ENCODE results near the gene S1PR3.
A peak's percentile ranks its signal among the peaks of the same experiment; 100 is the strongest.

S1PR3 gene

GRCh38 chr9:88973281-88974045, 17.8 kb upstream of the S1PR3 start:
- Histone ChIP-seq H3K4me1 (ENCODE audit: insufficient read depth, low read length) (no peaks in the 10 kb centered on the region), H3K27me3 (ENCODE audit: insufficient read depth, low read length, poor library complexity) (peaks cover 5% of the 10 kb centered on the region), H3K9ac (ENCODE audit: low read depth, low read length) (no peak overlapping the region), H3K9me3 (ENCODE audit: insufficient read depth, low read length, severe bottlenecking) (no peaks in the 10 kb centered on the region), H3K79me2 (ENCODE audit: insufficient read depth, low read length) (no peaks in the 10 kb centered on the region), H3K4me2 (ENCODE audit: insufficient read depth, low read length) (no peak overlapping the region), H2AFZ (ENCODE audit: low read depth, low read length) (no peak overlapping the region), H4K20me1 (ENCODE audit: insufficient read depth, low read length) (peaks cover 7% of the 10 kb centered on the region; the same call in 1 of the 2 replicates), H3K27ac (ENCODE audit: low read length) (no peak overlapping the region), H3K36me3 (ENCODE audit: insufficient read depth, low read length) (no peaks in the 10 kb centered on the region), H3K4me3 (ENCODE audit: low read depth in 1 of 2, low read length in 2 of 2) (no peak overlapping the region)
- TF ChIP-seq EZH2 (IDR thresholded peaks at IDR 0.05; ENCODE audit: borderline replicate concordance, low read depth, low read length, severe bottlenecking) = no peak
- TF ChIP-seq CTCF (IDR thresholded peaks at IDR 0.05; ENCODE audit: borderline replicate concordance, extremely low read depth, low read length, poor library complexity, severe bottlenecking) = no peak
- ATAC-seq (ENCODE audit: insufficient read depth, low read depth) = peak; percentile 26; the same call in 1 of the 3 replicates
- DNase-seq = no peak

GRCh38 chr9:88974641-88975040, 16.6 kb upstream of the S1PR3 start:
- Histone ChIP-seq H3K4me3 (ENCODE audit: low read depth in 1 of 2, low read length in 2 of 2) (no peak overlapping the region), H3K9me3 (ENCODE audit: insufficient read depth, low read length, severe bottlenecking) (peaks cover 1% of the 10 kb centered on the region), H3K27me3 (ENCODE audit: insufficient read depth, low read length, poor library complexity) (peaks cover 5% of the 10 kb centered on the region), H4K20me1 (ENCODE audit: insufficient read depth, low read length) (peaks cover 7% of the 10 kb centered on the region; the same call in 1 of the 2 replicates), H3K79me2 (ENCODE audit: insufficient read depth, low read length) (no peaks in the 10 kb centered on the region), H3K27ac (ENCODE audit: low read length) (no peak overlapping the region), H3K4me1 (ENCODE audit: insufficient read depth, low read length) (no peaks in the 10 kb centered on the region), H2AFZ (ENCODE audit: low read depth, low read length) (no peak overlapping the region), H3K36me3 (ENCODE audit: insufficient read depth, low read length) (no peaks in the 10 kb centered on the region), H3K9ac (ENCODE audit: low read depth, low read length) (no peak overlapping the region), H3K4me2 (ENCODE audit: insufficient read depth, low read length) (no peak overlapping the region)
- ATAC-seq (ENCODE audit: insufficient read depth, low read depth) (no peak), DNase-seq (no peak)
- TF ChIP-seq EZH2 (IDR thresholded peaks at IDR 0.05; ENCODE audit: borderline replicate concordance, low read depth, low read length, severe bottlenecking) = no peak
- TF ChIP-seq CTCF (IDR thresholded peaks at IDR 0.05; ENCODE audit: borderline replicate concordance, extremely low read depth, low read length, poor library complexity, severe bottlenecking) = no peak

GRCh38 chr9:88975966-88976889, 15.0 kb upstream of the S1PR3 start:
- no peaks in the 10 kb centered on the region for H3K4me1 ChIP-seq (ENCODE audit: insufficient read depth, low read length)
- DNase-seq (no peak), ATAC-seq (ENCODE audit: insufficient read depth, low read depth) (no peak)
- peaks cover 7% of the 10 kb centered on the region; the same call in 1 of the 2 replicates for H4K20me1 ChIP-seq (ENCODE audit: insufficient read depth, low read length)
- H3K27me3 ChIP-seq (ENCODE audit: insufficient read depth, low read length, poor library complexity) = peaks cover 5% of the 10 kb centered on the region
- peaks cover 3% of the 10 kb centered on the region for H3K9me3 ChIP-seq (ENCODE audit: insufficient read depth, low read length, severe bottlenecking)
- H3K27ac ChIP-seq (ENCODE audit: low read length) = no peak overlapping the region
- H3K79me2 ChIP-seq (ENCODE audit: insufficient read depth, low read length) = no peaks in the 10 kb centered on the region
- no peaks in the 10 kb centered on the region for H3K36me3 ChIP-seq (ENCODE audit: insufficient read depth, low read length)
- H3K4me3 ChIP-seq (ENCODE audit: low read depth in 1 of 2, low read length in 2 of 2) = no peak overlapping the region
- H2AFZ ChIP-seq (ENCODE audit: low read depth, low read length) = no peak overlapping the region
- no peak overlapping the region for H3K9ac ChIP-seq (ENCODE audit: low read depth, low read length)
- no peak for TF ChIP-seq CTCF (IDR thresholded peaks at IDR 0.05; ENCODE audit: borderline replicate concordance, extremely low read depth, low read length, poor library complexity, severe bottlenecking)
- TF ChIP-seq EZH2 (IDR thresholded peaks at IDR 0.05; ENCODE audit: borderline replicate concordance, low read depth, low read length, severe bottlenecking) = no peak
- no peak overlapping the region for H3K4me2 ChIP-seq (ENCODE audit: insufficient read depth, low read length)
